Thyroid gland (tissue), 4 donors: Measurements from ENCODE around the gene CA4.
"Not testable (repeated sequence)": the region's sequence is repeated elsewhere in the genome, so short reads cannot be mapped to it uniquely, and the experiment has no call there.

Experiments
- POLR2A ChIP-seq, 2 donors: fragments of 450-650 bp; IDR thresholded peaks; one replicate each; pipeline ENCODE4 v1.6.1; 2017; ENCODE audit warnings: antibody characterized with exemption in 2 of 2, mild to moderate bottlenecking in 2 of 2, moderate library complexity in 1 of 2
- TF ChIP-seq, protein P1 (sequence below), 6 experiments: fragments of 200-600 bp in 3 of 6; fragments of 450-650 bp in 3 of 6; sonication (generic) in 3 of 6; IDR thresholded peaks; one replicate each; pipeline ENCODE4 v1.5.1; 2016 to 2019; ENCODE audit warnings: antibody characterized with exemption in 6 of 6, mild to moderate bottlenecking in 2 of 6, inconsistent platforms in 1 of 6, moderate library complexity in 1 of 6

DNA sequence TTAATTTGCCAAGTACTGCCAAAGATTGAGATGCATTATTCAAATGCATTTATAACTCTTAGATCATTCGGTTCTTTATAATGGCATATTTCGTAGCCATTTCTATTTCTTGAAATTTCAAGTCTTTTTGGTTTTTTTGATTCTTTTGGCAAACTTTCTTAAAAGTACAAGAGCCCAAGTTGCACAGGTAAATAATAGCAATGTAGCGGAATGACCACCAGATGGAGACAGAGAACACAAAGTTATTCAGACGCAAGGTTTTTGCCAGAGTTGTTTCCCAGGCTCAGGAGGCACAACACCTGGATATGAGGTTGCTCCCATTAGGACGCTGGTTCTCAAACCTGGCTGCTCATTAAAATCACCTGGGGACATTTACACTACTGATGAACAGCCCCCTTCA, 38.1 kb upstream of the CA4 start:
- TF ChIP-seq, protein P1, sequence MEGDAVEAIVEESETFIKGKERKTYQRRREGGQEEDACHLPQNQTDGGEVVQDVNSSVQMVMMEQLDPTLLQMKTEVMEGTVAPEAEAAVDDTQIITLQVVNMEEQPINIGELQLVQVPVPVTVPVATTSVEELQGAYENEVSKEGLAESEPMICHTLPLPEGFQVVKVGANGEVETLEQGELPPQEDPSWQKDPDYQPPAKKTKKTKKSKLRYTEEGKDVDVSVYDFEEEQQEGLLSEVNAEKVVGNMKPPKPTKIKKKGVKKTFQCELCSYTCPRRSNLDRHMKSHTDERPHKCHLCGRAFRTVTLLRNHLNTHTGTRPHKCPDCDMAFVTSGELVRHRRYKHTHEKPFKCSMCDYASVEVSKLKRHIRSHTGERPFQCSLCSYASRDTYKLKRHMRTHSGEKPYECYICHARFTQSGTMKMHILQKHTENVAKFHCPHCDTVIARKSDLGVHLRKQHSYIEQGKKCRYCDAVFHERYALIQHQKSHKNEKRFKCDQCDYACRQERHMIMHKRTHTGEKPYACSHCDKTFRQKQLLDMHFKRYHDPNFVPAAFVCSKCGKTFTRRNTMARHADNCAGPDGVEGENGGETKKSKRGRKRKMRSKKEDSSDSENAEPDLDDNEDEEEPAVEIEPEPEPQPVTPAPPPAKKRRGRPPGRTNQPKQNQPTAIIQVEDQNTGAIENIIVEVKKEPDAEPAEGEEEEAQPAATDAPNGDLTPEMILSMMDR (IDR thresholded peaks at IDR 0.05) = peak in 1 of 6 experiments; percentile 25
- TF ChIP-seq POLR2A (IDR thresholded peaks at IDR 0.05) = not testable (repeated sequence)
